ENCODE measurements around the gene TMEM91.
"Not testable (repeated sequence)": the region's sequence is repeated elsewhere in the genome, so short reads cannot be mapped to it uniquely, and the experiment has no call there.

The TMEM91 gene

DNA sequence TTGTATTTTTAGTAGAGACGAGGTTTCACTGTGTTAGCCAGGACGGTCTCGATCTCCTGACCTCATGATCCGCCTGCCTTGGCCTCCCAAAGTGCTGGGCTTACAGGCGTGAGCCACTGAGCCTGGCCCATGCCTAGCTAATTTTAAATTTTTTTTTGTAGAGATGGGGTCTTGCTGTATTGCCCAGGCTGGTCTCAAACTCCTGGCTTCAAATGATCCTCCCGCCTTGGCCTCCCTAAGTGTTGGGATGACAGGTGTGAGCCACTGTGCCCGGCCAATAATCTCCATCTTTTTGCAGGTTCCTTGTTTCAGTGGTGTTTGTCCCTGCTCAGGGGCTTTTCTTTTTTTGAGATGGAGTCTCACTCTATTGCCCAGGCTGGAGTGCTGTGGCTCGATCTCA lies 5.2 kb downstream of the TMEM91 start:
- DNase-seq, result not testable (repeated sequence)

DNA sequence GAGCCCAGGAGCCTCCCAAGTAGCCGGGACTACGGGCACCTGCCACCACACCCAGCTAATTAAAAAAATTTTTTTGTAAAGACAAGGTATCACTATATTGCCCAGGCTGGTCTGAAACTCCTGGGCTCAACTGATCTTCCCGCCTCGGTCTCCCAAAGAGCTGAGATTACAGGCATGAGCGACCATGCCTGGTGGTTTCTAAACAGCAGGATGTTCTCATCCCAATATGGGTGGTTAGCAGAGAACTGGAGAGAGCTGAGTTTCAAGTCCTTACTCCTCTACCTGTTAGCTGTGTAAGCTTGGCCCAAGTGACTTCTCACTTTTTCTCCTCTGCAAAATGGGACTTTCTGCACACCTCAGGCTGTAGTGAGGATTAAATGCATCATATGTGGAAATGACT lies 8.0 kb downstream of the TMEM91 start:
- DNase-seq, result no peak

DNA sequence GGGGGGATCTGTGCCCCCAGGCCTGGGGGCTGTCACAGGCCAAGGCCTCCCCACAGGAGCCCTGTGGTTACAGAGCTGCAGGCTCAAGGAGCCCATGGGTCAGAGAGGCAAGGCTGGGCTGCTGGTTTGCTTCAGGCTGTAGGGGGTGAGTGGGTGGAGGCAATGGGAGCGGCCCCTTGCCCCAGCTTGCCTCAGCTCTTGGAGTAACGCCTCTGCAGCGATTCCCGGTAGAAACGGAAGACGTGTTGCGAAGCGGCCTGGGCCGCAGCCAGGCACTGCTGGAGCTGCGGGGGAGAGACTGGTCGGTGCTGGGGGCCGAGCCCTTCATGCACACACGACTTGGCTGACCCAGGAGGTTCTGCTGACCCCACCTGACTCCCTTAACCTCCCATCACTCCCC lies 10.1 kb downstream of the TMEM91 start:
- no peak for DNase-seq

DNA sequence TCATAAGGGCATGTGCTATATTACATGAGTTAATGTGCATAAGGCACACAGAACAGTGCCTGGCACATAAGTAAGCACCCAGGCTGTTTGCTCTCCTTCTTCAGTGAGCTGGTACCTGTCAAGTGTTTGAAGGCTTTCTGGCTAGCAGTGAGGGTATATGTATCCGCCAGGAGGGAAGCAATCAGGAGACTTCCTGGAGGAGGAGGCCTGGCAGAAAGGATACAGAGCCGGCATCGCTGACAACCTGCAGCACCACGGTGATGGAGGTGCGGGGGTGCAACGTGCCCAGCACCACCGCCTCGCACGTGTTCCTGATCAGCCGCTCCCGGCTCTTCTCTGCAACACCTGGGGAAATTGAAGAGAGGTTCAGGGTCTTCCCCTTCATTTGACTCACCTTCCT lies 15.3 kb downstream of the TMEM91 start:
- no peak for DNase-seq

DNA sequence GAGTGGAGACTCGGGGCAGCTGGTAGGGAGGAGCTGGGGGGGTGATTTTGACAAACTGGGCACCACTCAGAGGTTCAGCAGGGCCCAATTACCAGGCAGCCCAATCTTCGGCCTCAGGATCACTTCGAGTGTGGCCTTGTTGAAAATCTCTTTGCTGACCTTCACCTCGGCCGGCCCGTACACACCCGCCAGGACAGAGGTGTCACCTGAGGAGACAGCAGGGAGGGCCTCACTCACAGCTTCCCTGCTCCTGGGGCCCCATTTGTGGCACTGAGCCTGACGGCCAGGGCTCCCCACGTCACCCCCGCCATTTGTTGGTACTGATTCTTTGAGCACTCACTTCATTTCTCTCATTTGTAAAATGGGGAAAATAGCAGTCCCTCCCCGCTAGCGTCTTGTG lies 16.4 kb downstream of the TMEM91 start:
- no peak for DNase-seq

DNA sequence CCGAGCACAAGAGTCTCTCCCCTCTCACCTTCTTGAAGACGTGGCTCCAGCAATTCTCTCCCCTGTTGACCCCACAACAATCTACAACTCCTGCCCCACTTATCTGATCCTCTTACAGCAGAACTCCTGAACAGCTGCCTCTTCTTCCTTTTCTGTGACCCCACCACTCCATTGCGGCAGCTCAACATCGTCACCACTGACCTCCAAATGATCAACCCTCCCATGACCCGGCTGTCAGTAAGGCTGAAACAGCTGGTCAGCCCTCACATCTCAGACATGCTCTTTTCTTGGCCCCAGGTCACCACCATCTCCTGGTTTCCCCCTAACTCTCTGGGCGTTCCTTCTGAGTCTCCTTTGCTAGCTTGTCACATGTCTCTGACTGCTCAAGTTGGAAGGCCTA lies 19.0 kb downstream of the TMEM91 start:
- no peak for DNase-seq

DNA sequence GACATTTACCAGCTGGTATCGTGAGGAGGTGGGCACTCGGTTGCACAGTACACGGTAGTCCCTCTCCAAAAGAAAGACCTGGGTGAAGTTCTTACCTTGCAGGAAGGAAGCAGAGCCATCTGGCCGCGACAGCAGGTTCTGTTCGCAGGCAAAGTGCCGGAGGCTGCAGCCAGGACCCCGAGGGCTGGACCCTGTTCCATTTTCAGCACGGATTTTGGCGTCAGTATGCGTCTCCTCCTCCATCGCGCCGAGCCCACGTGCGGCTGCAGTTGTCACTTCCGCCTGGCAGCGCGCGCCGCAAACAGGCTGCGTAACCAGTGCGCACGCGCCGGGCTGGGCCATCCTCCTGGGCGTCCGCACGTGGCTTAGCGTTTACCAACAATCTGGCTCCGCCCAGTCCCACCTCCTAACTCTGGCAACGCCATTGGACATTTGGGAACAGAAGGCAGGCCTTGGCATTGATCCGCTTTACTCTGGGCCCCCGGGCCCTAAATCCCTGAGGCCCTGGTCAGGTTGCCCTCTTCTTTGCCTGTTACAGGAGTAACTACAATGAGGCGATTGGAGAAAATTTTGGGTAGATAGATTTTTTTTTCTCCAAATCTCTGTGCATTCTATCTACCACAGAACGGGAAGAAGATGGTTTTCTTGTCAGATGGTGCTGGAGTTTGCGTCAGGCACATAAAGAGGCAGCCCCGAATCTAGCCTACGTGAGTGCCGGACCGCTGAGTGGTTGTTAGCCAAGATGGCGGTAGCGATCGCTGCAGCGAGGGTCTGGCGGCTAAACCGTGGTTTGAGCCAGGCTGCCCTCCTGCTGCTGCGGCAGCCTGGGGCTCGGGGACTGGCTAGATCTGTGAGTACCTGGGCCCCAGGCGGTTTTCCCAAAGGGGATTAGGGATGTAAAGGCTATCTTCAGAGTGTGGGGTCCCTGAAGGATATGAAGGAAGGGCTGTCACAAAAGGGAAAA lies 21.0 kb downstream of the TMEM91 start, which contains the start of the genes BCKDHA and EXOSC5:
Gene BCKDHA (plus strand): TSS at position 733 of the 964 bp plus-strand sequence. CDS start 10 bp downstream, at position 743.
Gene EXOSC5 (minus strand): TSS at position 274 of the 964 bp plus-strand sequence. CDS start 31 bp downstream, at position 243.
- peak; percentile 100 for DNase-seq

DNA sequence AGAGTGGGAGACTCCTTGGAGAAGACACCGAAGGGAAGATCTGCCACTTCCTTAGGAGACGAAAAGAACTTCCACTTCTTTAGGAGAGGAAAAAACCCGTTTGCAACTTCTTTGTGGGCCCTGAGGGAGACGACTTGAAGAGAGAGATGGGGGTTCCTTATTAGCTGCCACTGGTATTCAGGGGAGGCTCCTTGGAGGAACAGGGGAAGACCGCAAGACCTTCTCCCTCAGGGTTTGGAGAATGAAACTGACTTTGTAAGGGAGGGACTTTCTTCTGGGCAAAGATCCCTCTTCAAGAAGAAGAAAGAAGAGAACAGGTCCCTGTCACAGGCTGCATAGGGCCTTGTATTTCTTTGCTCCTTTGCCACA lies 21.7 kb downstream of the TMEM91 start:
- no peak for DNase-seq

DNA sequence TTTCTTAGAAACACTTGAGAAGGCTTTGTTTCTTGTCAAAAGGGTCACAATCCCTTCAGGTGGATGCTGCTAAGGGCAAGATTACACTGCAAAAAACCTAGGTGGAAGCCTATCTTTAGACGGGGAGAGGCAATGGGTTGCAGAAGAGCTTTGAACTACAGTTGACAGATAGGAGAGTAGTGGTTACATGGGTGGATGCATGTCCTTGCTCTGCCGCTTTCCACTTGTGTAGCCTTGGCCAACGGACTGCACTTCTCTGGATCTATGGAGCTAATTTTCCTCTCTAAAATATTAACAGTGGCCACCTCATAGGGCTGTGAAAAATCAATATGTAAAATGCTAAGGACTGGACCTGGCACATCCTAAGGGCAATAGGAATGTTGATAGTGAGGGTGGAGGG lies 22.3 kb downstream of the TMEM91 start:
- DNase-seq, result no peak

DNA sequence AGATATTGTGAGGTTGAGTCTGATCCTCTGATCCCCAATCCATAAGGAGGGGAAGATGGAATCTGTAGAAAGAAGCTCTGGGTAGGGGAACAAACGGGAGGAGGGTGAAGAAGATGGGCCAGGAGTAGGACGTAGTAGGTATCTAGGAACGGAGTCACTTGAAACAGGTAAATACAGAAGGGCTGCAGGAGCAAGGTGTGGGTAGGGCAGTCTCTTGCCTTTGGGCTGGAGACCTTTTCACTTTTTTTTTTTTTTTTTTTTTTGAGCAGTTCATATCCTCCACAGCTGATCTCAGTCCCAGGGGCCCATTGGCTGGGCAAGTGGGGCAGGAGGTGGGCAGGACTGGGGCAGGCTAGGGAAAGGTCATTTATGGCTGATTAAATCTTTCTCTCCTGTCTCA lies 22.8 kb downstream of the TMEM91 start:
- DNase-seq, result no peak

DNA sequence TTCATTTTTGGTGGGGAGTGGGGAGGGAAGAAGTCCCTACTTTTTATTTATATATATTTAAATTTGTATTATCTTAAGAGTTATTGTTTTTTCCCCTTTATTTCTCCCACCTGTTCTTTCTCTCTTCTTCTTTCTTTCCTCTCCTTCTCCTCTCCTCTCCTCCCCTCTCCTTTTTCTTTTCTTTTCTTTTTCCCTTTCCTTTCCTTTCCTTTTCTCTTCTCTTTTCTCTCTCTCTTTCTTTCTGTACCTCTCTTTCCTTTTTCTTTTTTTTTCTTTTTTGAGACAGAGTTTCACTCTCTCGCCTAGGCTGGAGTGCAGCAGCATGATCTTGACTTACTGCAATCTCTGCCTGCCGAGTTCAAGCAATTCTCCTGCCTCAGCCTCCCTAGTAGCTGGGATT lies 23.2 kb downstream of the TMEM91 start:
- no peak for DNase-seq

DNA sequence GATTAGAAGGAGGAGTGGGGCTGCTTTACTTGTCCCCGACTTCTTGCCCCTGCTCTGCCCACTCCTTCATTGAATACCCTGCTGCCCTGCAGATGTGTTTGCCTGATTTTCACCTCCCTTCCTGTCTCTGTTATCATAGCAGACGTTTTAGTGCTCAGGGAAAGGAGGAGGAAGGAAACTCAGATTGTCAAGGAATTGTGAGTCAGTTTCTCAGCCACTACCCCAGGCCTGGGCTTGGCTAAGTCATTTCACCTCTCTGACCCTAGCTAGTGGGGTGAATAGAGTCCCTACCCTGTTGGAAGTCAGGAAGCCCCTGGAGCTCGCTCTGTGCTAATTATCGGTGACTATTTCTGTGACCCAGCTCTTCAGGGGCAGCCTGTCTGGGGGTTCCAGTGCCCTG lies 25.1 kb downstream of the TMEM91 start:
- DNase-seq, result no peak

DNA sequence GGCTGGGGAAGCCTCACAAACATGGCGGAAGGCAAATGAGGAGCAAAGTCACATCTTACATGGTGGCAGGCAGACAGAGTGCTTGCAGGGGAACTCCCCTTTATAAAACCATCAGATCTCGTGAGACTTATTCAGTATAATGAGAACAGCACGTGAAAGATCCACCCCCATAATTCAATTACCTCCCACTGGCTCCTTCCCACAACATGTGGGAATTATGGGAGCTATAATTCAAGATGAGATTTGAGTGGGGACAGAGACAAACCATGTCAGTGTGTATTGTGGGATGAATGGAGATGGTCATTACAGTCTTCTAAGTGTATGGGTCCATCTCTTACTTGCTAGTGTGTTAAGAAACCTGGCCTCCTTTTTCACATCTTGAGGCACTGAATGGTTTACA lies 25.7 kb downstream of the TMEM91 start:
- DNase-seq, result no peak

DNA sequence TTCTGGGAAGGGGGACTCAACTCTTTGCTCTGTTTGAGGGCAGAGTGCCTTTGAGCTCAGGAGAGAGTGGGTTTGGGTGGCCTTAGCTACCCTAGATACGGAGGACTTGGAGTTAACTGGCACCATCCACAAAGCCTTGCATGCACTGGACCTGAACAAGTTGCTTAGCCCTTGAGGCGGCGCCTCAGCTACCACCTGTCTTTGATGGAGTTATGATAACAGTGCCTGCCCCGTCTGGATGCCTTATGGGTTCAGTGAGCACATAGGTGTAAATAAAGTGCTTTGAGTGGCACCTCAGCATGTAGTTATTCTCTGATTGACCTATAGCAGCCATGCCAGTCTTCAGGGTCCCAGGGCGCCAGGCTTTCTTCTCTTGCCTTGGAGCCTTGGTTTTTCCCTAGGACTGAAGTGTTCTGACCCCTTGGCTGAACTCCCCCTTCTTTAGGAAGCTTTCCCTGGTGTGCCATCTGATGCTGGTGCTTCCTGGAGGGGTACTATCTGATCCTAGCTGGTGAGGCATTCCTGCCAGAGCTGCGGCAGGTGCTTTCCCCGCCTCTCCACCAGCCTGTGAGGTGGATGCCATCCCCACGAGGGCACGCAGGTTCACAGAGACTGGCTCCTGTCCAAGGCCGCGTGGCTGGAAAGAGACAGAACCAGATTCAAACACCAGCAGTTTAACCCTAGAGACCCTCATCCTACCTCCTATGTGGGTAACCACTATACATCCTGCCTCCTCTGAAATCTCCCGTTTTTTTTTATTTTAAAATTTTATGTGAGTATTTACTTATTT lies 27.0 kb downstream of the TMEM91 start:
- DNase-seq, result no peak

DNA sequence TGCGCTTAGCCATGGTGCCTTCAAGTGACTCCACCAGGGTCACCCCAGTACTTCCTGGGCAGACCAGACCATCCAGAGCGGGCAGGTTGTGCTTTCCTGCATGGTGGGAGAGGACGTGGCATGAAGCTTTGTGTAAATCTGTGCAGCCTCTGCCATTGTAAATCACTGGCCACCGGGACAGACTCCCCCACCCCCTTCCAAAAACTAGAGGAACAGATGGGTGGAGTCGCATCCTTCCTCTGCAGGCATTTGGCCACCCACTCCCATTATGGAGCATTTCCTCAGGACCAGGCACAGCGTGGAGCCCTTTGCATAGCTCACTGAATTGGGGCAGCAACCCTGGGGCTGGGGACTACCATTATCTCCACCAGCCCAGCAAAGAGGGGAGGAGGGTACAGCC lies 29.4 kb downstream of the TMEM91 start:
- no peak for DNase-seq

DNA sequence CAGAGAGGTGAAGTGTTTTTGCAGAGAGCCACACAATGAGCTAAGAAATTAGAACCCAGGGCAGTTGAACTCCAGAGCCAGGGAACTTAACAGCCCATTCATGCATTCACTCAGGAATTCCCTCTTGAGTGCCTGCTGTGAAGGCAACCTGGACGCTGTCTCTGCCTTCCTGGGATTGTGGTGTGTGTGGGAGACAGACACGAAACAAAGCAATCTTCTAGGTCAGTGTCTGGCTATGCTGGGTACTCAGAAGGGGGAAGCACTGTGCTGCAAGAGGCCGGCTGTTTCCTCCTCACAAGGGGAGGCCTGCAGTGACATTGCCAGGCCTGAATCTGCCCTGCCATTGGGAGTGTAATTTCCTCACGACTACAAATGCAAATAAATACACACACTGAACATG lies 30.9 kb downstream of the TMEM91 start:
- DNase-seq, result peak; percentile 95

DNA sequence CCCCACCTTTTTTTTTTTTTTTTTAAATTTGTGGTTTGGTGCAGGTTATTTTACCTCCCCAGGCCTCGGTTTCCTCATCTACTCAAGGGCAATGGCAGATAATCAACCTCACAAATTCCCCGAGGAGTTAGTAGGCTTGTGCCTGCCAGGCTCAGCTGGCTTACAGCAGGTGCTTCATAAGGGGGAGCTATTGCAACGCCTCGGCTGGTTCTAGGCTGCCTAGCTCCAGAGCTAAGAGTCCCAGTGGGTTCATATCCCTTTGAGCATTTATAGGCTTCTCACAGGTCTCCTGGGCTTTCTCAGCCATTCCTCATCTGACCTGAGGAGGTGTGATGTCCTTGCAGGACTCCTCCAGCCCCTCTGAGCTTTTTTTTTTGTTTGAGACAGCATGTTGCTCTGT lies 31.9 kb downstream of the TMEM91 start:
- no peak for DNase-seq

DNA sequence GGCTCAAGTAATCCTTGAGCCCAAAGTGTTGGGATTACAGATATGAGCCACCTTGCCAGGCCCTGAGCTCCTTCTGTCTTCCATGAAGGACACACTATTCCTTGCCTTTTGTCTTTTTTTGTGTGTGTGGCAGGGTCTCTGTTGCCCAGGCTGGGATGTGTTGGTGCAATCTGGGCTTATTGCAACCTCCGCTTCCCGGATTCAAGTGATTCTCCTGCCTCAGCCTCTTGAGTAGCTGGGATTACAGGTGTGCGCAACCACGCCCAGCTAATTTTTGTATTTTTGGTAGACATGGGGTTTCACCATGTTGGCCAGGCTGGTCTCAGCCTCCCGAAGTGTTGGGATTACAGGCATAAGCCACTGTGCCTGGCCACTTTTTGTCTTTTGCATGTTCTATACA lies 32.5 kb downstream of the TMEM91 start:
- not testable (repeated sequence) for DNase-seq

DNA sequence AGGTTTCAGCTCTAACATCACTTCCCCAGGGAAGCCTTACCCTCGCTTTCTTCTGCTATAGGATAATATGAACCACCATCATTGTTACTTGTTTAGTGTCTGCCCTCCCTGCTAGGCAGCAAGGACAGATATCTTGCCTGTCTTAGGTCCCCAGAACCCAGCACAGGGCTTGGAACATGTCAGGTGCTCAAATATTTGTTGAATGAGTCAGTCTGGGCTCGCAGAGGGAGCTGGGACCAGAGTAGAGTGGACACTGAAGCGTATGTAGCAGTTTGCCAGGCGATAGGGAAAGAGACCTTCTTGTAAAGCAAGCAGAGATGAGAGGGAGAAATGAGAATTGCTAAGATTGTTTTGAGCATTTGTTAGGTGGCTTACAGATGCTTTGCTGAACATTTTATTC lies 33.0 kb downstream of the TMEM91 start:
- peak; percentile 94 for DNase-seq

DNA sequence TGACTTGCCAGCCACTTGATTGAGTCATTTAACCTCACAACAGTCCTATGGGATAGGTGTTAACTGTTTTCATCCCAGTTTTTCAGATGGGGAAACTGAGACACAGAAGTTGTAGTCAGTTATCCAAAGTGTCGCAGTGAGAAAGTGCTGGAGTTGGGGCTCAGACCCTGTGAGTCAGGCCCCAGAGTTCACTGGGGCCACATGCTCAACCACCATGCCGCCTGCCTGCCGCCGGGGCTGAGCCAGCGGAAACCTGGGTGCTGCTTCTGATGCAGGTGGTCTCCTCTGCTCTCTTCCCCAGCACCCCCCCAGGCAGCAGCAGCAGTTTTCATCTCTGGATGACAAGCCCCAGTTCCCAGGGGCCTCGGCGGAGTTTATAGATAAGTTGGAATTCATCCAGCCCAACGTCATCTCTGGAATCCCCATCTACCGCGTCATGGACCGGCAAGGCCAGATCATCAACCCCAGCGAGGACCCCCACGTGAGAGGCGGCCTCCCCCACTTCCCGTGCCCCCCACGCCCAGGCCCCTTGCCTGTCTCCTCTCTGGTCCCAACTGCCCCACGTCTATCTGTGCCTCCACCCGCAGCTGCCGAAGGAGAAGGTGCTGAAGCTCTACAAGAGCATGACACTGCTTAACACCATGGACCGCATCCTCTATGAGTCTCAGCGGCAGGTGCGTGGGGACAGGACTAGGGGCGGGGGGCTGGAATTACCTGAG lies 34.2 kb downstream of the TMEM91 start:
- DNase-seq, result no peak

DNA sequence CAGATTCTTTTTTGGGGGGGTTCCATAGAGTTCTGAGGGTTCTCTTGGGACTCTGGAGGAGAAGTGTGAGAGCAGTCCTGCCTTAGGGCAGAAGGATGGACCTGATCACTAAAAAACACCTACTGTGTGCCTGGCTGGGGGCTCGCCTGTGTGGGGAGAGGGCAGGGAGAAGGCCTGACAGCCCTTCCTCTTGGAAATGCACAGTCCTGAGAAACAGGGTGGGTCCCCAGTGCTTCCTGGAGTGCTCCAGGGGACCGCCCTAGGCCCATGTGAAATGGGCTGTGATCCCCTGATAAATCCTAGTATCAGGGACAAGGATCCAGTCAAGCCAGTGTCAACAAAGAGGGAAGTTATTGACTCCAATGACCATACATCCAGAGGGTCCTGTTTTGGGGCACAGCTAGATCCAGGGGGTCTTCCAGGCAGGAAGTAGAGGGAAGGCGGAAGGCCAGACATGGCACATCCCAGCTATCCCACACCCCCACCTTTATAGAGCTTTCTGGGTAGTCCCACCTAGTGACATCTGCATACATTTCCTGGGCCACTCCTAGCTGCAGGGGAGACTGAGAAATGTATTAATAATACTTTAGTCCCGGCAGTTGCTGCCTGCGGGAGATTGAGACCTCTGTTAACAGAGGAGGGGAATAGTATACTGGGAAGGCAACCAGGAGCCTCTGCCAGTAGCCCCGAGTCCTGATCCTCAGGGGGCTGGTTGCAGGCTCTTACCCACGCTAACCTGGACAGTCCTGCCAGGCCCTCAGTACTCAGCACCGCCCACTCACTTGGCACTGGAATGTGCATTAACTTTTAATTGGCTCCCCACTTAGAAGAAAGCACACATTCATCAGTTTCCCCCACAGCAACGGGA lies 35.0 kb downstream of the TMEM91 start:
- no peak for DNase-seq

DNA sequence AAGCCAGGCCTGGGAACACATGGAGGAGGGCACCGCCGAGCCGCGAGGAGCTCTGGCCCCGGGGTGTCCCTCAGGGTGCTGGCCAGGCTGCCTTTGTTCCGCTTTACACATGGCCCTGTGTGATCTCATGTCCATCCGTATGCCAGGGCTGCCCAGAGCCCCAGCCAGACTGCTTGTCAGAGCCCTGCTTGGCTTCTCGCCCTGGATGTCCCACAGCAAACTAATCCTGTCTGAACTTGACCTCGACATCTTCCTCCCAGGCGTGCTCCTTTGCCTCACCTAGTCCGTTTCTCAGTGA lies 35.6 kb downstream of the TMEM91 start:
- DNase-seq, result no peak

All from islet precursor cell (in vitro differentiated cells).